HepG2 (cell line): ENCODE measurements around the gene HNRNPF. TPM values are rescaled to one million over a fixed set of nuclear protein-coding genes. Genes with fewer than 3 reads are reported as not detected.
A peak's percentile ranks its signal among the peaks of the same experiment; 100 is the strongest.

ENCODE experiments used
- BHLHE40 ChIP-seq: IDR thresholded peaks from 2 replicates; pipeline ENCODE4 v1.6.1; 2011; ENCODE audit warnings: low read length, improper control_type of control experiment
- MAZ ChIP-seq, 2 experiments: sonication (generic) in 1 of 2; formaldehyde crosslinking in 1 of 2; IDR thresholded peaks; 2 replicates each; pipeline versions ENCODE4 v1.5.0 to v1.6.1; 2012 to 2020; ENCODE audit warnings: low read depth in 2 of 2, mild to moderate bottlenecking in 2 of 2, borderline replicate concordance in 1 of 2, improper control_type of control experiment in 1 of 2, low read length in 1 of 2, missing genetic modification reagents in 1 of 2, moderate library complexity in 1 of 2
- MEIS1 ChIP-seq: sonication (generic); formaldehyde crosslinking; IDR thresholded peaks from 2 replicates; pipeline ENCODE4 v1.9.0; 2021; ENCODE audit warnings: mild to moderate bottlenecking, missing genetic modification reagents, moderate library complexity, borderline replicate concordance
- MLXIP ChIP-seq: sonication (generic); formaldehyde crosslinking; IDR thresholded peaks from 2 replicates; pipeline ENCODE4 v1.9.0; 2021; ENCODE audit warnings: missing genetic modification reagents, borderline replicate concordance
- NFIC ChIP-seq: IDR thresholded peaks from 2 replicates; pipeline ENCODE4 v1.6.1; 2012; ENCODE audit warnings: mild to moderate bottlenecking, low read length, inconsistent platforms
- RNF2 ChIP-seq: fragments of 450-650 bp; conservative IDR thresholded peaks from 2 replicates; pipeline ENCODE4 v1.6.1; 2016; ENCODE audit warnings: low read depth
- XRCC5 ChIP-seq: fragments of 200-400 bp; formaldehyde crosslinking; optimal IDR thresholded peaks from 2 replicates; pipeline ENCODE3; 2017; ENCODE audit warnings: mild to moderate bottlenecking, low read length
- ZNF282 ChIP-seq: fragments of 450-650 bp; IDR thresholded peaks from 2 replicates; pipeline ENCODE4 v1.6.1; 2018; ENCODE audit not compliant: partially characterized antibody
- ZNF296 ChIP-seq: sonication (generic); formaldehyde crosslinking; conservative IDR thresholded peaks from 2 replicates; pipeline ENCODE4 v1.5.0; 2020; ENCODE audit warnings: mild to moderate bottlenecking, missing genetic modification reagents
- ZNF407 ChIP-seq: sonication (generic); formaldehyde crosslinking; IDR thresholded peaks from one replicate; pipeline ENCODE4 v1.5.1; 2020; ENCODE audit warnings: mild to moderate bottlenecking, missing genetic modification reagents; ENCODE audit errors: not compliant biosample characterization
- ZUFSP ChIP-seq: sonication (generic); formaldehyde crosslinking; IDR thresholded peaks from 2 replicates; pipeline ENCODE4 v1.9.0; 2021; ENCODE audit warnings: missing genetic modification reagents, mild to moderate bottlenecking, borderline replicate concordance
- polyA plus RNA-seq, 8 experiments: library from polyadenylated mRNA; depleted of rRNA in 3 of 8; stranded (reverse) in 7 of 8; unstranded in 1 of 8; fragments of >200 nt; fragmentation: Illumina TruSeq in 4 of 8; extraction: Trizol in 4 of 8; gene quantifications; 2 replicates each; pipeline versions ENCODE4 v1.2.1 to v1.2.3, GENCODE V29; 2011 to 2016; ENCODE audit warnings: low read depth in 4 of 8, missing spikeins in 1 of 8, mixed read lengths in 1 of 8; ENCODE audit not compliant: insufficient read depth in 1 of 8
- total RNA-seq, 5 experiments: library from RNA; depleted of rRNA; stranded (reverse); fragments of >200 nt; fragmentation: Illumina TruSeq; extraction: Trizol; gene quantifications; 2 replicates each; pipeline ENCODE4 v1.2.3, GENCODE V29; 2016; ENCODE audit warnings: low read depth in 1 of 5
- TF ChIP-seq, protein P1 (sequence below): sonication (generic); formaldehyde crosslinking; conservative IDR thresholded peaks from 2 replicates; pipeline ENCODE4 v1.8.0; 2022; ENCODE audit warnings: missing genetic modification reagents

HNRNPF gene
- total and polyA plus RNA-seq, 2 of the 13 experiments (the other 11 are each of a cell fraction or from before 2014, with no cell fraction given), result 166 to 308 TPM

DNA sequence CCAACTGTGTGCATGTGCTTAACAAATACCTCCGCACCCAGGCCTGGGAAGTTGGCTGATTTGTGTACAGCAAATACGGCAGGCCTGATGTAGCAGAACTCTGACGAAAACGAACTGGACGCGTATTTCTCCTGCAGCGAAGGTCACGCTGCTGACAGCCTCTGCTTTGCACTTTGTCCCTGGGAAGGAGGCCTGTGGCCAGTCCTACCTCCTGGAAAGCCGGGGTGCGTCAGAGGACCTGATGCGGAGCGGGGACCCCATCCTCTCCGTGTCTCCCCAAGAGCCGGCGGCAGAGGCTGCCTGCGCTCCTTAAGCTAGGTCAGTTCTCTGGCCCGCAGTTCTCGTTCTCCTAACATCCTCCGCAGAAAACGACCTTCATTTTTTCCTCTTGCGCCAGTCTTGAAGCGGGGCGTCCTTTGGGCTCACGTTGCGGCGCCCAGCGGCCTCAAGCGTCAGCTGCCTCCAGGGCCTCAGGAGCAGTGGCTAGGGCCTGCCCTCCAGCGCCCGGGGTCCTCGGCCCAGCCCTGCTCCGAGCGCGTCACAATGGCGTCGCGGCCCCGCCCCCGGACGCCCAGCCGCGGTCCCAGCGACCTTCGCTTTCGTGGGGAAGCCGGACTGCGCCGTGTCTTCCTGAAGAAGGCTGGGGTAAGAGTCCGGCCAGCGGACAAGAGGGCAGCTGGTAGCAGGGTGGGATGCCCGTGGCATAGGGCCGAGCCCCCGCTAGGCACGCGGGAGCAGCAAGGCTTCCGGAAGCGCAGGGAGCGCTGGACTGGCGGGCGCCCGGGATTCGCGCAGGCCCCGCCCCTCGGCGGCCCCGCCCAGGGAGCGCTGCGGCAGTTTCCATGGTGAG, 27.5 kb upstream of the HNRNPF start, which contains the start of gene ZNF487 (continued):
- TF ChIP-seq, protein P1, sequence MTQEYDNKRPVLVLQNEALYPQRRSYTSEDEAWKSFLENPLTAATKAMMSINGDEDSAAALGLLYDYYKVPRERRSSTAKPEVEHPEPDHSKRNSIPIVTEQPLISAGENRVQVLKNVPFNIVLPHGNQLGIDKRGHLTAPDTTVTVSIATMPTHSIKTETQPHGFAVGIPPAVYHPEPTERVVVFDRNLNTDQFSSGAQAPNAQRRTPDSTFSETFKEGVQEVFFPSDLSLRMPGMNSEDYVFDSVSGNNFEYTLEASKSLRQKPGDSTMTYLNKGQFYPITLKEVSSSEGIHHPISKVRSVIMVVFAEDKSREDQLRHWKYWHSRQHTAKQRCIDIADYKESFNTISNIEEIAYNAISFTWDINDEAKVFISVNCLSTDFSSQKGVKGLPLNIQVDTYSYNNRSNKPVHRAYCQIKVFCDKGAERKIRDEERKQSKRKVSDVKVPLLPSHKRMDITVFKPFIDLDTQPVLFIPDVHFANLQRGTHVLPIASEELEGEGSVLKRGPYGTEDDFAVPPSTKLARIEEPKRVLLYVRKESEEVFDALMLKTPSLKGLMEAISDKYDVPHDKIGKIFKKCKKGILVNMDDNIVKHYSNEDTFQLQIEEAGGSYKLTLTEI (CRISPR knock-in tag), result no peak
- TF ChIP-seq NFIC (no peak), MAZ (IDR thresholded peaks at IDR 0.05; ENCODE audit: borderline replicate concordance, low read depth, low read length) (no peak), MAZ (CRISPR knock-in tag; IDR thresholded peaks at IDR 0.05; ENCODE audit: low read depth) (peak; percentile 92; the same call in 1 of the 2 replicates), XRCC5 (peak; percentile 50), RNF2 (0 out of 2 replicates have a peak, but pooled peaks have one; percentile 23), MLXIP (CRISPR knock-in tag) (peak; percentile 65; the same call in 1 of the 2 replicates), BHLHE40 (peak; percentile 51; the same call in 1 of the 2 replicates), ZNF407 (peak; percentile 79), ZNF296 (CRISPR knock-in tag) (0 out of 2 replicates have a peak, but pooled peaks have one; percentile 69), ZNF282 (no peak), MEIS1 (CRISPR knock-in tag) (no peak), ZUFSP (CRISPR knock-in tag) (no peak)
